ENCODE data around the gene IFNK. TPM values are rescaled to one million over a fixed set of nuclear protein-coding genes. Genes with fewer than 3 reads are reported as not detected.

The IFNK gene
- total and polyA plus RNA-seq, 4 donors: not detected

- Histone ChIP-seq H3K4me1 (ENCODE audit: control insufficient read depth in 4 of 4, insufficient read depth in 4 of 4, low read length in 3 of 4) (peaks cover 0 to 13% (median 6%) of the 10 kb centered on the region in 4 donors), H3K36me3 (ENCODE audit: control insufficient read depth in 4 of 4, insufficient read depth in 3 of 4, low read depth in 1 of 4, low read length in 3 of 4) (peaks cover 0 to 45% (median 29%) of the 10 kb centered on the region in 4 donors), H3K4me3 (ENCODE audit: low read depth in 1 of 3, low read length in 3 of 3) (no peak overlapping the region), H3K27me3 (ENCODE audit: control insufficient read depth in 4 of 4, insufficient read depth in 4 of 4, low read length in 3 of 4) (no peaks in the 10 kb centered on the region), H3K9me3 (ENCODE audit: control insufficient read depth in 4 of 4, low read length in 3 of 4) (no peaks in the 10 kb centered on the region), H3K9ac (ENCODE audit: low read depth in 1 of 2, low read length in 2 of 2) (no peak overlapping the region), H3K27ac (ENCODE audit: low read depth in 1 of 2, low read length in 2 of 2) (no peak overlapping the region)
- WGBS: 84% methylated on average over 3 of the region's 3 CpGs
- TF ChIP-seq EGR1 (IDR thresholded peaks at IDR 0.05; ENCODE audit: low read depth in 2 of 2): no peak
- TF ChIP-seq HNF4A (conservative IDR thresholded peaks at IDR 0.05): no peak
- no peak for TF ChIP-seq NR2F2 (IDR thresholded peaks at IDR 0.05)
- TF ChIP-seq, protein P1, sequence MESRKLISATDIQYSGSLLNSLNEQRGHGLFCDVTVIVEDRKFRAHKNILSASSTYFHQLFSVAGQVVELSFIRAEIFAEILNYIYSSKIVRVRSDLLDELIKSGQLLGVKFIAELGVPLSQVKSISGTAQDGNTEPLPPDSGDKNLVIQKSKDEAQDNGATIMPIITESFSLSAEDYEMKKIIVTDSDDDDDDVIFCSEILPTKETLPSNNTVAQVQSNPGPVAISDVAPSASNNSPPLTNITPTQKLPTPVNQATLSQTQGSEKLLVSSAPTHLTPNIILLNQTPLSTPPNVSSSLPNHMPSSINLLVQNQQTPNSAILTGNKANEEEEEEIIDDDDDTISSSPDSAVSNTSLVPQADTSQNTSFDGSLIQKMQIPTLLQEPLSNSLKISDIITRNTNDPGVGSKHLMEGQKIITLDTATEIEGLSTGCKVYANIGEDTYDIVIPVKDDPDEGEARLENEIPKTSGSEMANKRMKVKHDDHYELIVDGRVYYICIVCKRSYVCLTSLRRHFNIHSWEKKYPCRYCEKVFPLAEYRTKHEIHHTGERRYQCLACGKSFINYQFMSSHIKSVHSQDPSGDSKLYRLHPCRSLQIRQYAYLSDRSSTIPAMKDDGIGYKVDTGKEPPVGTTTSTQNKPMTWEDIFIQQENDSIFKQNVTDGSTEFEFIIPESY (IDR thresholded peaks at IDR 0.05): no peak
- TF ChIP-seq REST (IDR thresholded peaks at IDR 0.05): no peak
- TF ChIP-seq RAD21 (IDR thresholded peaks at IDR 0.05): no peak
- no peak for TF ChIP-seq SP1 (IDR thresholded peaks at IDR 0.05)
- no peak for TF ChIP-seq RXRA (IDR thresholded peaks at IDR 0.05)
- TF ChIP-seq FOXA1 (IDR thresholded peaks at IDR 0.05): no peak
- TF ChIP-seq, protein P2, sequence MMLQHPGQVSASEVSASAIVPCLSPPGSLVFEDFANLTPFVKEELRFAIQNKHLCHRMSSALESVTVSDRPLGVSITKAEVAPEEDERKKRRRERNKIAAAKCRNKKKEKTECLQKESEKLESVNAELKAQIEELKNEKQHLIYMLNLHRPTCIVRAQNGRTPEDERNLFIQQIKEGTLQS (IDR thresholded peaks at IDR 0.05): no peak
- no peak for TF ChIP-seq GABPA (IDR thresholded peaks at IDR 0.05 in 1 of 2, conservative IDR thresholded peaks at IDR 0.05 in 1 of 2)
- no peak for TF ChIP-seq TAF1 (conservative IDR thresholded peaks at IDR 0.05)
- TF ChIP-seq HNF4G (IDR thresholded peaks at IDR 0.05): no peak
- TF ChIP-seq YY1 (IDR thresholded peaks at IDR 0.05): no peak
- TF ChIP-seq JUND (IDR thresholded peaks at IDR 0.05): no peak
- DNase-seq (ENCODE audit: low spot score): no peak
Observed at GRCh38 chr9:27561685-27562084, 37.6 kb downstream of the IFNK start.

GRCh38 chr9:27563738-27564430 is 39.8 kb downstream of the IFNK start:
- Histone ChIP-seq H3K27me3 (ENCODE audit: control insufficient read depth in 4 of 4, insufficient read depth in 4 of 4, low read length in 3 of 4) (no peaks in the 10 kb centered on the region), H3K4me3 (ENCODE audit: low read depth in 1 of 3, low read length in 3 of 3) (no peak overlapping the region), H3K27ac (ENCODE audit: low read depth in 1 of 2, low read length in 2 of 2) (no peak overlapping the region), H3K36me3 (ENCODE audit: control insufficient read depth in 4 of 4, insufficient read depth in 3 of 4, low read depth in 1 of 4, low read length in 3 of 4) (peaks cover 0 to 26% (median 15%) of the 10 kb centered on the region in 4 donors), H3K4me1 (ENCODE audit: control insufficient read depth in 4 of 4, insufficient read depth in 4 of 4, low read length in 3 of 4) (peaks cover 0 to 15% (median 8%) of the 10 kb centered on the region in 4 donors), H3K9ac (ENCODE audit: low read depth in 1 of 2, low read length in 2 of 2) (no peak overlapping the region), H3K9me3 (ENCODE audit: control insufficient read depth in 4 of 4, low read length in 3 of 4) (no peaks in the 10 kb centered on the region)
- 89% methylated on average over 4 of the region's 4 CpGs for whole genome bisulfite sequencing
- TF ChIP-seq MAX (IDR thresholded peaks at IDR 0.05): no peak
- TF ChIP-seq, protein P2 (IDR thresholded peaks at IDR 0.05): no peak
- no peak for TF ChIP-seq FOXA2 (IDR thresholded peaks at IDR 0.05)
- no peak for TF ChIP-seq FOXA1 (IDR thresholded peaks at IDR 0.05)
- TF ChIP-seq YY1 (IDR thresholded peaks at IDR 0.05): no peak
- TF ChIP-seq SP1 (IDR thresholded peaks at IDR 0.05): no peak
- TF ChIP-seq, protein P1 (IDR thresholded peaks at IDR 0.05): no peak
- TF ChIP-seq JUND (IDR thresholded peaks at IDR 0.05): no peak
- no peak for TF ChIP-seq GABPA (IDR thresholded peaks at IDR 0.05 in 1 of 2, conservative IDR thresholded peaks at IDR 0.05 in 1 of 2)
- TF ChIP-seq HNF4A (conservative IDR thresholded peaks at IDR 0.05): no peak
- TF ChIP-seq EGR1 (IDR thresholded peaks at IDR 0.05; ENCODE audit: low read depth in 2 of 2): no peak
- no peak for TF ChIP-seq REST (IDR thresholded peaks at IDR 0.05)
- no peak for TF ChIP-seq TAF1 (conservative IDR thresholded peaks at IDR 0.05)
- TF ChIP-seq HNF4G (IDR thresholded peaks at IDR 0.05): no peak
- no peak for TF ChIP-seq RXRA (IDR thresholded peaks at IDR 0.05)
- no peak for TF ChIP-seq NR2F2 (IDR thresholded peaks at IDR 0.05)
- no peak for DNase-seq (ENCODE audit: low spot score)
